ENCODE data around the gene PTCHD1. TPM values are rescaled to one million over a fixed set of nuclear protein-coding genes. Genes with fewer than 3 reads are reported as not detected.

Gene PTCHD1
- total and polyA plus RNA-seq, 2 experiments from 2014 or later = 3.0 to 7.7 TPM

- no peak overlapping the region for H3K4me3 ChIP-seq
- DNase-seq (ENCODE audit: low spot score) = no peak
- no peak overlapping the region for H3K4me2 ChIP-seq
- no peaks in the 10 kb centered on the region for H3K27me3 ChIP-seq
- no peaks in the 10 kb centered on the region for H3K79me2 ChIP-seq
- H3K9me2 ChIP-seq (replicated peaks; ENCODE audit: insufficient read depth) = no peaks in the 10 kb centered on the region
- no peak overlapping the region for H2AFZ ChIP-seq
- H3K36me3 ChIP-seq (replicated peaks; ENCODE audit: insufficient read depth, low read depth) = no peaks in the 10 kb centered on the region
- WGBS (ENCODE audit: low lambda C conversion rate, missing lambda C conversion rate) = 90% methylated on average over 19 of the region's 19 CpGs
- H4K20me1 ChIP-seq (ENCODE audit: insufficient read depth, poor library complexity, severe bottlenecking) = no peaks in the 10 kb centered on the region
- H3K4me1 ChIP-seq (ENCODE audit: insufficient read depth) = no peaks in the 10 kb centered on the region
- no peak overlapping the region for H3K27ac ChIP-seq
- no peaks in the 10 kb centered on the region for H3K9me3 ChIP-seq (ENCODE audit: low read depth)
- TF ChIP-seq EZH2phosphoT487 (IDR thresholded peaks at IDR 0.05; ENCODE audit: low read depth, severe bottlenecking, unreplicated experiment) = no peak
Observed at GRCh38 chrX:23381099-23382087, 46.7 kb downstream of the PTCHD1 start.

DNA sequence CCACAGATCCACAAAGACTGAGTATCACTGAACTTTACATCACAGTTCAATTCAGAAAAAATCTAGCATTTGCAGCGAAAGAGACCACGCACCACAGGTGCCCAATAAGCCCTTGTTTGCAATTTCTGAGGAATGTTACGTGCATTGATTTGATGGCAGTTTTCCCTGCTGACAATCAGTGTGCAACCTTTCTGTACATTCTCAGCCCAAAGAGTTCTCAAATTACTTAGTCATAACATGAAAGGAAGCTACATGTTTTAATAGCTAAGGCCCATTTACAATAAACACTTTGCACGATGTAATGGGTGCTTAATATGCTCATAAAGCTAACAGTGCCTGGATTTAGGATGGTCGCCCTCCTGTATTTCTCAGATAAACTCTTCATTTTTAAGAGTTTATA, 47.9 kb downstream of the PTCHD1 start:
- H2AFZ ChIP-seq = no peak overlapping the region
- 60% methylated on average over 5 of the region's 5 CpGs for WGBS (ENCODE audit: low lambda C conversion rate, missing lambda C conversion rate)
- DNase-seq (ENCODE audit: low spot score) = no peak
- no peak overlapping the region for H3K4me2 ChIP-seq
- H3K4me3 ChIP-seq = no peak overlapping the region
- no peaks in the 10 kb centered on the region for H3K9me2 ChIP-seq (replicated peaks; ENCODE audit: insufficient read depth)
- H3K4me1 ChIP-seq (ENCODE audit: insufficient read depth) = no peaks in the 10 kb centered on the region
- H3K9me3 ChIP-seq (ENCODE audit: low read depth) = no peaks in the 10 kb centered on the region
- H3K36me3 ChIP-seq (replicated peaks; ENCODE audit: insufficient read depth, low read depth) = no peaks in the 10 kb centered on the region
- H3K27ac ChIP-seq = no peak overlapping the region
- TF ChIP-seq CTCF (IDR thresholded peaks at IDR 0.05; ENCODE audit: poor library complexity) (no peak), EZH2phosphoT487 (IDR thresholded peaks at IDR 0.05; ENCODE audit: low read depth, severe bottlenecking, unreplicated experiment) (no peak), EZH2 (IDR thresholded peaks at IDR 0.05; ENCODE audit: borderline replicate concordance) (no peak)
- H3K79me2 ChIP-seq = no peaks in the 10 kb centered on the region
- H4K20me1 ChIP-seq (ENCODE audit: insufficient read depth, poor library complexity, severe bottlenecking) = no peaks in the 10 kb centered on the region
- H3K27me3 ChIP-seq = no peaks in the 10 kb centered on the region

- no peak for DNase-seq (ENCODE audit: low spot score)
- peak overlapping the region; percentile 9 for H3K27ac ChIP-seq
- 63% methylated on average over 2 of the region's 2 CpGs for WGBS (ENCODE audit: low lambda C conversion rate, missing lambda C conversion rate)
- H3K4me1 ChIP-seq (ENCODE audit: insufficient read depth) = no peaks in the 10 kb centered on the region
- no peaks in the 10 kb centered on the region for H4K20me1 ChIP-seq (ENCODE audit: insufficient read depth, poor library complexity, severe bottlenecking)
- no peaks in the 10 kb centered on the region for H3K9me3 ChIP-seq (ENCODE audit: low read depth)
- TF ChIP-seq CTCF (IDR thresholded peaks at IDR 0.05; ENCODE audit: poor library complexity) = no peak
- no peak for TF ChIP-seq EZH2 (IDR thresholded peaks at IDR 0.05; ENCODE audit: borderline replicate concordance)
- no peak for TF ChIP-seq EZH2phosphoT487 (IDR thresholded peaks at IDR 0.05; ENCODE audit: low read depth, severe bottlenecking, unreplicated experiment)
- H3K27me3 ChIP-seq = no peaks in the 10 kb centered on the region
- no peaks in the 10 kb centered on the region for H3K9me2 ChIP-seq (replicated peaks; ENCODE audit: insufficient read depth)
- no peaks in the 10 kb centered on the region for H3K79me2 ChIP-seq
- no peak overlapping the region for H3K4me2 ChIP-seq
- H2AFZ ChIP-seq = no peak overlapping the region
- no peak overlapping the region for H3K4me3 ChIP-seq
- no peaks in the 10 kb centered on the region for H3K36me3 ChIP-seq (replicated peaks; ENCODE audit: insufficient read depth, low read depth)
Observed at GRCh38 chrX:23383411-23383810, 48.8 kb downstream of the PTCHD1 start.

DNA sequence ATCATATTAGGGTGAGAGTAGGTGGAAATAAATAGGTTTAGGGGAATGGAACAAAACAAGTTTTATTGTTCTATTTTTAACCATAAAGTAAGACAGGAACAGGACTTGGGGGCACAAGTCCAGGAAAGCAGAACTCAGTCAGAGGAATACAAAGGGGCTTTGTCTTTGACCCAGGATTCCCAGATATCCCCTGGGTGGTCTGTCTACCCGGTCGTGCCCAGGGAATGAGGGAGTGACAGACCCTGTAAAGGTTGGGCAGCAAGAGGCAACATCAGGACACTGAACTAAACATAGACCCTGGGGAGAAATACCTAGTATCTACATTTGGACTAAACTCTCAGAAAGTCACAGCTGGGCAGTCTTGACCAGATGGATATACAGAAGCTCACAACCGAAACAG, 50.6 kb downstream of the PTCHD1 start:
- Histone ChIP-seq H3K4me1 (ENCODE audit: insufficient read depth) (no peaks in the 10 kb centered on the region), H3K4me2 (no peak overlapping the region), H2AFZ (no peak overlapping the region), H3K9me2 (replicated peaks; ENCODE audit: insufficient read depth) (no peaks in the 10 kb centered on the region), H3K27ac (peak overlapping the region; percentile 20), H3K4me3 (no peak overlapping the region), H4K20me1 (ENCODE audit: insufficient read depth, poor library complexity, severe bottlenecking) (no peaks in the 10 kb centered on the region), H3K79me2 (no peaks in the 10 kb centered on the region), H3K36me3 (replicated peaks; ENCODE audit: insufficient read depth, low read depth) (no peaks in the 10 kb centered on the region), H3K27me3 (no peaks in the 10 kb centered on the region), H3K9me3 (ENCODE audit: low read depth) (no peaks in the 10 kb centered on the region)
- WGBS (ENCODE audit: low lambda C conversion rate, missing lambda C conversion rate) = 58% methylated on average over 3 of the region's 3 CpGs
- no peak for DNase-seq (ENCODE audit: low spot score)
- TF ChIP-seq EZH2phosphoT487 (IDR thresholded peaks at IDR 0.05; ENCODE audit: low read depth, severe bottlenecking, unreplicated experiment) (no peak), EZH2 (IDR thresholded peaks at IDR 0.05; ENCODE audit: borderline replicate concordance) (no peak), CTCF (IDR thresholded peaks at IDR 0.05; ENCODE audit: poor library complexity) (no peak)
